Heart left ventricle (tissue), 13 donors: Measurements from ENCODE around the gene SUPT3H.

Experiments
- POLR2A ChIP-seq, 2 donors: fragments of 450-650 bp; IDR thresholded peaks; one replicate each; pipeline ENCODE4 v1.6.1; 2017; ENCODE audit warnings: antibody characterized with exemption in 2 of 2, mild to moderate bottlenecking in 2 of 2, moderate library complexity in 2 of 2
- TF ChIP-seq, protein P1 (sequence below), 12 donors: fragments of 200-600 bp; sonication (generic) in 4 of 12; IDR thresholded peaks; one replicate each; pipeline versions ENCODE4 v1.5.0 to v1.8.0; 2018 to 2022; ENCODE audit warnings: antibody characterized with exemption in 12 of 12, mild to moderate bottlenecking in 5 of 12
- donor health status: ischemic (EF 13 %, LVEDD 7.1; RV severe dilation, severe dysfunction).
- donor health status: DM: no; HTN: yes; CAD: no.
- donor health status: DM: no; HTN: no; CAD: no.
- donor health status: ischemic (EF 25% LVEDD 6.9; RV normal size, moderate dysfunction).
- donor health status: ischemic (EF 25% LVEDD 5.7; RV mildly dilated, moderate dysfunction).
- donor health status: ischemic (EF 35%, LVEDD 5.7; RV mildly dilated, moderate dysfunction).
- donor health status: nonischemic (EF 11% LVEDD 7.7; RV severe dilation, severe dysfunction).
- donor health status: DM: yes; HTN: yes; CAD: no.
- donor health status: PGD.
- donor health status: ischemic (EF 29% LVEDD 5.4; RV normal size, mild dysfunction).
- donor health status: nonischemic (EF 23%, LVEDD 6.1; RV moderate dilation, normal function).

DNA sequence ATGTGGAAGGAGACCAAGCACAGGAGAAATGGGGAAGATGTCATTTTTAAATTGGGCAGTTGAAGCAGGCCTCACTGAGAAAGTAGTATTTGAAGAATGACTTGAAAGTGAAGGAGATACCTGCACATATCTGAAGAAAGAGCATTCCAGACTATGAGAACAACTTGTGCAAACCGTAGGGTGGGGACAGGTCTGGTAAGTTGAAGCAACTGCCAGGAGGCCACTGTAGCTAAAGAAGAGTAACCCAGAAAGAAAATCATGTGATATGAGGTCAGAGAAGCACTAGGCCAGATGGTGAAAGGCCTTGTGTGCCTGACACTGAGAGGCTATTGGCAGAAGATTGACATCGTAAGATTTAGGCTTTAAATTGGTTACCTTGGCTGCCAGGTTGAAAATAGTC lies 4.7 kb upstream of the SUPT3H start:
- TF ChIP-seq, protein P1, sequence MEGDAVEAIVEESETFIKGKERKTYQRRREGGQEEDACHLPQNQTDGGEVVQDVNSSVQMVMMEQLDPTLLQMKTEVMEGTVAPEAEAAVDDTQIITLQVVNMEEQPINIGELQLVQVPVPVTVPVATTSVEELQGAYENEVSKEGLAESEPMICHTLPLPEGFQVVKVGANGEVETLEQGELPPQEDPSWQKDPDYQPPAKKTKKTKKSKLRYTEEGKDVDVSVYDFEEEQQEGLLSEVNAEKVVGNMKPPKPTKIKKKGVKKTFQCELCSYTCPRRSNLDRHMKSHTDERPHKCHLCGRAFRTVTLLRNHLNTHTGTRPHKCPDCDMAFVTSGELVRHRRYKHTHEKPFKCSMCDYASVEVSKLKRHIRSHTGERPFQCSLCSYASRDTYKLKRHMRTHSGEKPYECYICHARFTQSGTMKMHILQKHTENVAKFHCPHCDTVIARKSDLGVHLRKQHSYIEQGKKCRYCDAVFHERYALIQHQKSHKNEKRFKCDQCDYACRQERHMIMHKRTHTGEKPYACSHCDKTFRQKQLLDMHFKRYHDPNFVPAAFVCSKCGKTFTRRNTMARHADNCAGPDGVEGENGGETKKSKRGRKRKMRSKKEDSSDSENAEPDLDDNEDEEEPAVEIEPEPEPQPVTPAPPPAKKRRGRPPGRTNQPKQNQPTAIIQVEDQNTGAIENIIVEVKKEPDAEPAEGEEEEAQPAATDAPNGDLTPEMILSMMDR (IDR thresholded peaks at IDR 0.05): no peak
- TF ChIP-seq POLR2A (IDR thresholded peaks at IDR 0.05): no peak
